Breast epithelium (tissue), 4 donors: ENCODE data around the gene WNK4. TPM values are rescaled to one million over a fixed set of nuclear protein-coding genes. Genes with fewer than 3 reads are reported as not detected.

Experiments
- DNase-seq, 2 donors: peaks; one replicate each; pipeline ENCODE4 v3.0.0-alpha.2; 2019; ENCODE audit warnings: low spot score in 2 of 2
- H3K27ac ChIP-seq, 2 donors: fragments of 200-600 bp; sonication (generic) in 1 of 2; one replicate each; pipeline ENCODE4 v1.5.1; 2016 to 2019; ENCODE audit warnings: mild to moderate bottlenecking in 1 of 2
- H3K27me3 ChIP-seq, 2 donors: fragments of 200-600 bp; sonication (generic) in 1 of 2; one replicate each; pipeline versions ENCODE4 v1.5.1 to v1.6.0; 2017 to 2019; ENCODE audit warnings: control low read depth in 1 of 2, mild to moderate bottlenecking in 1 of 2
- H3K36me3 ChIP-seq: fragments of 200-600 bp; one replicate; pipeline ENCODE4 v1.5.1; 2019
- H3K4me1 ChIP-seq, 2 donors: fragments of 200-600 bp; sonication (generic); one replicate each; pipeline ENCODE4 v1.5.1; 2016 to 2019; ENCODE audit warnings: control low read depth in 1 of 2
- H3K4me3 ChIP-seq, 3 donors: fragments of 200-600 bp; sonication (generic); 1 replicate in 2 of 3; 2 replicates in 1 of 3; pipeline ENCODE4 v1.5.1; 2016 to 2019; ENCODE audit warnings: mild to moderate bottlenecking in 3 of 3, moderate library complexity in 2 of 3
- H3K9me3 ChIP-seq, 2 donors: fragments of 200-600 bp; sonication (generic) in 1 of 2; one replicate each; pipeline ENCODE4 v1.5.1; 2016 to 2019; ENCODE audit warnings: control low read depth in 1 of 2
- POLR2A ChIP-seq: fragments of 450-650 bp; IDR thresholded peaks from one replicate; pipeline ENCODE4 v1.6.1; 2016; ENCODE audit warnings: antibody characterized with exemption, mild to moderate bottlenecking, moderate library complexity
- POLR2AphosphoS5 ChIP-seq, 3 donors: sonication (generic); formaldehyde crosslinking; IDR thresholded peaks; one replicate each; pipeline ENCODE4 v1.6.1; 2017; ENCODE audit warnings: antibody characterized with exemption in 3 of 3
- intact Hi-C: fragments of 100-400 bp; cut with DNase I; formaldehyde crosslinking; loops from one replicate; pipeline ENCODE4 v1.15.1; 2023; ENCODE audit warnings: low total_unique reads
- total RNA-seq, 3 donors: library from RNA; depleted of rRNA; stranded (reverse); fragments of >200 nt; gene quantifications; one replicate each; pipeline ENCODE4 v1.1.0, GENCODE V29; 2016
- TF ChIP-seq, protein P1 (sequence below), 3 donors: fragments of 450-650 bp; IDR thresholded peaks; one replicate each; pipeline ENCODE4 v1.5.1; 2016 to 2017; ENCODE audit warnings: antibody characterized with exemption in 3 of 3, mild to moderate bottlenecking in 3 of 3, moderate library complexity in 3 of 3

Gene WNK4
- total RNA-seq, 3 donors from 2014 or later: 0.16 to 4.1 (median 0.66) TPM

DNA sequence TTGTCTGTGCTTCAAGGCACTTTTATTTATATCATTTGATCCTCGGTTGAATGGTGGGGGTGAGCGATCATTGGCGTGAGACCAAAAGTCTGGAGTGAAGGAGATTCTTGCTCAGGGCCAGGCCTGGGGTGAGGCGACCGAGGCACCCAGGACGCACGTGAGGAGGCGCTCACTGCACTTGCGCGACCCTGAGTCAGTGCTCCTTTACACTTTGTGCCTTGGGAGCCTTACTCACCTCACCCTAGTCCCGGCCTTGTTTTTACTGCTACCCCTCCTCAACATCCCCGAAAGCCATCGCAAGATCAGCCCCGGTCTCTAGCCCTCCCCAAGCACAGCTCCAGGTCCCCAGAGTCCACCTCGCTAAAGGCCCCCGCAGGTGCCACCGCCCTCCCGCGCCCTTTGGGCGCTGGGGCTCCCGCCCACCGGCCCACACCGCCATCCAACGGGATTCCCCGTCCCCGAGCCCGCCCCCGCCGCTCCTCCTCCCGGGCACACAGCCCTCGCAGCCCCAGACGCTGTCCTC, 36.1 kb upstream of the WNK4 start:
- peak overlapping the region; percentile 96 to 97 for H3K27ac ChIP-seq
- intact Hi-C loops: no loop called here
- H3K27me3 ChIP-seq: no peaks in the 10 kb centered on the region
- no peaks in the 10 kb centered on the region for H3K36me3 ChIP-seq
- peaks cover 3 to 4% of the 10 kb centered on the region in 2 donors for H3K4me1 ChIP-seq
- H3K9me3 ChIP-seq: no peaks in the 10 kb centered on the region
- TF ChIP-seq, protein P1, sequence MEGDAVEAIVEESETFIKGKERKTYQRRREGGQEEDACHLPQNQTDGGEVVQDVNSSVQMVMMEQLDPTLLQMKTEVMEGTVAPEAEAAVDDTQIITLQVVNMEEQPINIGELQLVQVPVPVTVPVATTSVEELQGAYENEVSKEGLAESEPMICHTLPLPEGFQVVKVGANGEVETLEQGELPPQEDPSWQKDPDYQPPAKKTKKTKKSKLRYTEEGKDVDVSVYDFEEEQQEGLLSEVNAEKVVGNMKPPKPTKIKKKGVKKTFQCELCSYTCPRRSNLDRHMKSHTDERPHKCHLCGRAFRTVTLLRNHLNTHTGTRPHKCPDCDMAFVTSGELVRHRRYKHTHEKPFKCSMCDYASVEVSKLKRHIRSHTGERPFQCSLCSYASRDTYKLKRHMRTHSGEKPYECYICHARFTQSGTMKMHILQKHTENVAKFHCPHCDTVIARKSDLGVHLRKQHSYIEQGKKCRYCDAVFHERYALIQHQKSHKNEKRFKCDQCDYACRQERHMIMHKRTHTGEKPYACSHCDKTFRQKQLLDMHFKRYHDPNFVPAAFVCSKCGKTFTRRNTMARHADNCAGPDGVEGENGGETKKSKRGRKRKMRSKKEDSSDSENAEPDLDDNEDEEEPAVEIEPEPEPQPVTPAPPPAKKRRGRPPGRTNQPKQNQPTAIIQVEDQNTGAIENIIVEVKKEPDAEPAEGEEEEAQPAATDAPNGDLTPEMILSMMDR (IDR thresholded peaks at IDR 0.05): no peak
- TF ChIP-seq POLR2A (no peak), POLR2AphosphoS5 (IDR thresholded peaks at IDR 0.05) (no peak)
- DNase-seq: peak; percentile 68 to 81
- H3K4me3 ChIP-seq: peak overlapping the region; percentile 64 to 81 (median 79)

DNA sequence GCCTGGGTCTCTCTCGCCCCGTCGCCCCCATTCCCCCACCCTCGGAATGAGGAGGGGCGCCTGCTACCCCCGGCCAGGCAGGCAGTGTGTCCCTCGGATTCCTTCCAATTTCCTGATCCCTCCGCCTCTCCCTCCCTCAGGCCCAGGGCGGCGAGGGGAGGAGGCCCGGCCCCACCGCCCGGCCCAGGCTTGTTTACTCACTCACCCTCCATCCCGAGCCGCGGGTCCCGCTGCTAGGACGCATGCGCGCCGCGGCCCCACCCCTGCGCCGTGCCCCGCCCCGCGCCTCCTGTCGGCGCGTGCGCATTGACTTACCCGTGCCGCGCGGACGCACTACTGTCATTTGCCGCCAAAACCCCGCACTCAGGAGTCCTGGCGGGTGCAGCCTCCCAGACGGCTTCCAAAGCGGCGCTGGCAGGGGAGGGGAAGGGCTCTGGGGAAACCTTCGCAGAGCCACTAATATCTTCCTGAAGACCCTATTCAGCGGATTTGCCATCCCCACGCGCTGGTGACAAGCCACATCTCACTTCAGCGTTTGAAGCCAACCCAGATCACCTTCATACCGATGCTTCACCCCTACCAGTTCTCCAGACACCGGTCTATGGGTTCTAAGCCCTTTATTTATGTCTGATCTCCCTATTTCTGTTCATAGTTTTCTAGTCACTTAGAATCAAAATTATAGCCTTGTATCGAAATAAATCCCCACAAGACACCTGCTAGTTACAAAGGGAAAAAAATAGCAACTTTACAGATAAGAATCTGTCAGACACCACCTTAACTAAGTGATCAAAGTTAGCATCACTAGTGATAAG, 35.4 kb upstream of the WNK4 start, which contains the start of gene EZH1:
TSS of gene EZH1 (minus strand) at position 235 of the 812 bp plus-strand sequence. CDS start 16,099 bp downstream, outside the sequence.
- Histone ChIP-seq H3K4me1 (peaks cover 3 to 4% of the 10 kb centered on the region in 2 donors), H3K4me3 (peak within 1 kb of the TSS; percentile 64 to 81 (median 79)), H3K27me3 (no peaks in the 10 kb centered on the region), H3K27ac (peak within 1 kb of the TSS; percentile 96 to 97), H3K9me3 (no peaks in the 10 kb centered on the region), H3K36me3 (no peaks in the 10 kb centered on the region)
- TF ChIP-seq, protein P1 (IDR thresholded peaks at IDR 0.05): peak in 2 of 3 donors; percentile 32 to 42
- TF ChIP-seq POLR2AphosphoS5 (IDR thresholded peaks at IDR 0.05): peak; percentile 82 to 96 (median 93)
- peak; percentile 86 for TF ChIP-seq POLR2A
- intact Hi-C loops: no loop called here
- DNase-seq: peak; percentile 84 to 91

DNA sequence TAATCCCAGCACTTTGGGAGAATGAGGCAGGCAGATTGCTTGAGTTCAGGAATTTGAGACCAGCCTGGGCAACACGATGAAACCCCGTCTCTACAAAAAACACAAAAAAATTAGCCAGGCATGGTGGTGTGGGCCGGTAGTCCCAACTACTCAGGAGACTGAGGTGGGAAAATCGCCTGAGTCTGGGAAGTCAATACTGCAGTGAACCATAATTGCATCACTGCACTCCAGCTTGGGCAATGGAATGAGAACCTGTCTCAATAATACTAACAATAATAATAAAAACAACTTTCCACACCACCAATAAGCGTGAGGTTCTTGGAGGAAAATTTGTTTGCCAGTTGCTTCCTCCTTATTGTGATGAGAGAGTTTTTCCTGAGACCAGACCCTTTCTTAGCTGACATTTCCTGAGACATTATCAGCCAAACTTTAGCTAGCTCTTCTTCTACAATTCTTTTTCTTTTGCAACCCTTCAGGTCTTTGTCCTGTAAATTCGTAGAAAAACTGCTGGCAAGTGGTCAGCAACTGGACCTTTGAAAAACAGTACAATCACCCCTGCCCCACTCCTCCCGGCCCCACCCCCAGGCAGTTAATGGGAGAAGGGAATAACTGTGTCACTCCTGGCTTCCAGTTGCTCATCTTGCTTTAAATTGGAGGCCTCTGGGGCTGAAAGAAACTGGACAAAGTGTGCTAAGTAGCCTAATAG, 32.1 kb upstream of the WNK4 start:
- no peaks in the 10 kb centered on the region for H3K9me3 ChIP-seq
- intact Hi-C loops: no loop called here
- TF ChIP-seq POLR2A (no peak), POLR2AphosphoS5 (IDR thresholded peaks at IDR 0.05) (peak in 1 of 3 donors; percentile 68)
- no peaks in the 10 kb centered on the region for H3K27me3 ChIP-seq
- H3K27ac ChIP-seq: peak overlapping the region; percentile 69 to 90
- DNase-seq: no peak
- H3K4me1 ChIP-seq: peaks cover 3 to 4% of the 10 kb centered on the region in 2 donors
- H3K4me3 ChIP-seq: no peak overlapping the region
- no peaks in the 10 kb centered on the region for H3K36me3 ChIP-seq

DNA sequence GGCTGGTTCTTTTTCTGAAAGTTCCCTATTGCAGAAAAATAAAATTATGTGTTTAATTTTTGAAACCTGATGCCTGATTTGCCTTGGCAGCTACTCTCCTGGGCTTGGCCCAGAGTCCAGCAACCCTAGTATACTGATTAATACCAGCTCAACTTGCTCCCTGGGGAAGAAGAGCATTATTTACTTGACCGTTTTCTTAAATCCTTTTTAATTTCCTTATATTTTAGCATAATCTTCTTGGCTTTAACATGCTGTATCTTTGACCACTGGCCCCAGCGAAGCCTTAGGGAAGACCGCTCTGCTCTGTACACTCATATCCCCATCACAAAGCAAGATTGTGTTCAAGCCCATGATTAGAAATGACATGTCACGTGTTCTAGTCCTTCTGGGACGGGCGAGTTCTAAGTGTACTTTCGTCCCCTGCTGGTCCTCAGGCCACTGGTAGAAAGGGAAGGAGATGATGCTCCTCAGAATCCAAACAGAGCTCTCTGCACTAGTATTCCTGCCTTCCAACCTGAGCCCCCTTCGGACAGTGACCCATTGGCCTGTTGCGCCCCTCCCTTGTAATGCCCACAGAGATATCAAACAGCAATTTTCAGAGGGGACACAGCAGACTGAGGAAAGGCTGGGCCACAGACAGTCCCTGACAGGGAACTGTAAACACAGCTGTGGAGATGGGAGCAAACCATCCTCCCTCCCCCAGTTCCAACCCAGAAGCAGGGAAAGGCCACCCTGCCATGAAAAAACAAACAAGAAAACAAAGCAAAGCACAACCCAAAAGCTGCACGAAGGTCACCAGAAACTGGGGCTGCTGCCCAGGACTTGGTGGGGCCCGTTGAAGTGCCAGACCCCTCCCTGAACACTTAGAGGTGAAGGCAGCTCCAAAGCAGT, 31.3 kb upstream of the WNK4 start:
- DNase-seq: no peak
- intact Hi-C loops: no loop called here
- Histone ChIP-seq H3K9me3 (no peaks in the 10 kb centered on the region), H3K27ac (peak overlapping the region; percentile 69 to 90), H3K4me1 (peaks cover 0 to 3% of the 10 kb centered on the region in 2 donors), H3K27me3 (no peaks in the 10 kb centered on the region), H3K36me3 (no peaks in the 10 kb centered on the region), H3K4me3 (no peak overlapping the region)
- TF ChIP-seq, protein P1 (IDR thresholded peaks at IDR 0.05): no peak
- TF ChIP-seq POLR2A (no peak), POLR2AphosphoS5 (IDR thresholded peaks at IDR 0.05) (peak in 1 of 3 donors; percentile 11)
